H1 (cell line): ENCODE results near the gene ACAD9. TPM values are rescaled to one million over a fixed set of nuclear protein-coding genes. Genes with fewer than 3 reads are reported as not detected.

Experiments
- ASH2L ChIP-seq: fragments of 200-600, 300-600 bp; sonication (generic); IDR thresholded peaks from one replicate; pipeline ENCODE4 v1.7.1; 2017; ENCODE audit warnings: low read length
- CHD2 ChIP-seq: IDR thresholded peaks from 2 replicates; pipeline ENCODE4 v1.6.1; 2012; ENCODE audit warnings: low read length, improper control_type of control experiment
- EGR1 ChIP-seq: IDR thresholded peaks from 2 replicates; pipeline ENCODE4 v1.6.1; 2011; ENCODE audit warnings: low read depth, low read length, borderline replicate concordance
- EP300 ChIP-seq, 2 experiments: IDR thresholded peaks; 1 replicate in 1 of 2; 2 replicates in 1 of 2; pipeline ENCODE4 v1.6.1; 2011 to 2012; ENCODE audit warnings: low read depth in 2 of 2, low read length in 2 of 2, mild to moderate bottlenecking in 2 of 2, borderline replicate concordance in 1 of 2, inconsistent platforms in 1 of 2, moderate library complexity in 1 of 2
- JUND ChIP-seq: IDR thresholded peaks from 2 replicates; pipeline ENCODE4 v1.6.1; 2011; ENCODE audit warnings: mild to moderate bottlenecking, improper control_type of control experiment, low read length
- KDM1A ChIP-seq: fragments of 200-600, 300-600 bp; sonication (generic); IDR thresholded peaks from 2 replicates; pipeline ENCODE4 v1.7.1; 2016; ENCODE audit warnings: mild to moderate bottlenecking, low read length, borderline replicate concordance
- POLR2A ChIP-seq, 2 experiments: IDR thresholded peaks; 1 replicate in 1 of 2; 2 replicates in 1 of 2; pipeline ENCODE4 v1.6.1; 2011; ENCODE audit warnings: low read depth in 2 of 2, low read length in 2 of 2, mild to moderate bottlenecking in 2 of 2; ENCODE audit errors: control extremely low read depth in 1 of 2
- POLR2AphosphoS5 ChIP-seq: IDR thresholded peaks from 2 replicates; pipeline ENCODE4 v1.6.1; 2011; ENCODE audit warnings: low read depth, low read length
- RBBP5 ChIP-seq: IDR thresholded peaks from 2 replicates; pipeline ENCODE4 v1.7.1; 2012; ENCODE audit warnings: low read depth, mild to moderate bottlenecking, inconsistent platforms, low read length, moderate library complexity, borderline replicate concordance
- SUZ12 ChIP-seq: fragments of 200-600 bp; sonication (generic); IDR thresholded peaks from 2 replicates; pipeline ENCODE4 v1.6.1; 2012; ENCODE audit warnings: mild to moderate bottlenecking, inconsistent platforms, low read length, moderate library complexity, mixed read lengths
- polyA plus RNA-seq, 7 experiments: library from polyadenylated mRNA; depleted of rRNA in 3 of 7; stranded (reverse) in 5 of 7; unstranded in 2 of 7; fragments of >200 nt in 5 of 7; fragments of 200-250 nt in 2 of 7; gene quantifications; 1 replicate in 5 of 7; 2 replicates in 1 of 7; 4 replicates in 1 of 7; pipeline versions ENCODE4 v1.2.1 to v1.2.3, GENCODE V29; 2011 to 2013; ENCODE audit warnings: missing spikeins in 2 of 7, mixed read lengths in 2 of 7
- total RNA-seq: library from RNA; stranded (reverse); fragmentation: NEBNext Ultra II Directional; extraction: Animal tissue kit (Norgen Biotek cat#: 25700); gene quantifications from 2 replicates; pipeline ENCODE4 v1.2.1, GENCODE V29; 2021

Gene ACAD9
- total and polyA plus RNA-seq, 2 of the 8 experiments (the other 6 are each of a cell fraction or from before 2014, with no cell fraction given), result 27.5 to 28.9 TPM

DNA sequence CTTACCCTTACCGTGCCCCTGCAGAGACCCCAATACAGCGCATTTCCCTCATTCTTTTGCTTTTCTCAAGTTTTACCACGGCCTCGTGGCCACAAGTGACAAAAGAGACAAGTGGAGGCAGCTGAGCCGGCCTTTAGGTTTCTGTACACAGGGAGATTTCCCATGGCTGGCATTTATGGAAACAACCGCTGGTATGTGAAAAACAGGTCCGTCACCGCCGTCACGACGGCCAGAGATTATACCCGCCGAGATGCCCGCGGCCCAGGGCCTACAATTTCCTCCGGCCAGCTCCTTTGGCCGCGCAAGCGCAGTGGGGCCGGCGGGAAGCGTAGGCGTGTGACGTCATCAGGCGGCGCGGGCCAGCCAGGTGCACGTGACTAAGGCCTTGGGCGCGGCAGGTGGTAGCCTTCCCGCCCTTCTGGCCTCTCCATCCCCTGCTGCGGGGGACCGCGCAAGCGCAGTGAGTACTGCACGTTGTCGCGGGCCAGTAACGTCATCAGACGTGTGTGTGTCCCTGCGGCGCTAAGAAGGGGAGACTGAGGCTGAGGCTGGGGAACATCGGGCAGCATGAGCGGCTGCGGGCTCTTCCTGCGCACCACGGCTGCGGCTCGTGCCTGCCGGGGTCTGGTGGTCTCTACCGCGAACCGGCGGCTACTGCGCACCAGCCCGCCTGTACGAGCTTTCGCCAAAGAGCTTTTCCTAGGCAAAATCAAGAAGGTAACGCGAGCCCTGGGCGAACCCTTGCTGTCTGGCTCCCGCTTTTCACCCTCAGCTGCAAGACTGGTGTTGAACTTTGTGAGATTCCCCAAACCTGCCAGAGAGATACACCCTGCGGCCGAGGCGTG lies at the start of gene ACAD9 (continued):
- TF ChIP-seq POLR2AphosphoS5, result peak; percentile 99
- TF ChIP-seq EP300 (IDR thresholded peaks at IDR 0.05; ENCODE audit: borderline replicate concordance in 1 of 2, low read depth in 2 of 2, low read length in 2 of 2), result peak in 1 of 2 experiments; percentile 53; a peak in 1 of 3 replicates
- no peak for TF ChIP-seq KDM1A
- no peak; the same call in 1 of the 2 replicates for TF ChIP-seq CHD2
- TF ChIP-seq EGR1, result peak; percentile 99
- TF ChIP-seq POLR2A (IDR thresholded peaks at IDR 0.05; ENCODE audit: control extremely low read depth in 1 of 2, low read depth in 2 of 2, low read length in 2 of 2), result peak; percentile 91 to 97
- TF ChIP-seq ASH2L, result peak; percentile 93
- 0 out of 2 replicates have a peak, but pooled peaks have one; percentile 84 for TF ChIP-seq RBBP5
- peak; percentile 96 for TF ChIP-seq JUND
- no peak for TF ChIP-seq SUZ12
